B cell (primary cell): ENCODE results near the gene DENND4C. TPM values are rescaled to one million over a fixed set of nuclear protein-coding genes. Genes with fewer than 3 reads are reported as not detected.

Experiments
- ATAC-seq: fragments of 200-7000 bp; cut with Tn5 transposase; one replicate; pipeline ENCODE4 v1.10.0; 2021; ENCODE audit warnings: low read depth, mild to moderate bottlenecking, moderate number of reproducible peaks, moderate library complexity
- CTCF ChIA-PET: fragments of 350-600 bp; sonication (Branson Sonifier 250); formaldehyde crosslinking; loops from one replicate; lab custom pipeline; 2021; ENCODE audit warnings: antibody characterized with exemption, inconsistent platforms; lab: Charles Lee
- POLR2A ChIA-PET: fragments of 350-600 bp; sonication (Branson Sonifier 250); formaldehyde crosslinking; loops from one replicate; lab custom pipeline; 2021; ENCODE audit warnings: antibody characterized with exemption; lab: Charles Lee
- DNase-seq: peaks from one replicate; pipeline ENCODE4 v3.0.0; 2013
- H2AFZ ChIP-seq: 2 replicates; pipeline ENCODE4 v1.6.1; 2012; ENCODE audit warnings: mild to moderate bottlenecking, low read depth, low read length; ENCODE audit not compliant: insufficient read depth, poor library complexity, severe bottlenecking
- H3K27ac ChIP-seq, 2 donors: 1 replicate in 1 of 2; 2 replicates in 1 of 2; pipeline ENCODE4 v1.5.1; 2012 to 2013; ENCODE audit warnings: low read length in 2 of 2, mild to moderate bottlenecking in 2 of 2, moderate library complexity in 1 of 2
- H3K27me3 ChIP-seq, 4 experiments: fragments of 200-600 bp in 1 of 4; sonication (generic) in 1 of 4; replicated peaks in 1 of 4; 1 replicate in 2 of 4; 2 replicates in 2 of 4; pipeline versions ENCODE4 v1.6.1 to v1.7.0; 2013 to 2016; ENCODE audit warnings: low read length in 3 of 4, mild to moderate bottlenecking in 2 of 4, mixed read lengths in 1 of 4, moderate library complexity in 1 of 4; ENCODE audit not compliant: insufficient read depth in 4 of 4, control insufficient read depth in 3 of 4; ENCODE audit errors: control extremely low read depth in 1 of 4
- H3K36me3 ChIP-seq, 2 experiments: replicated peaks in 1 of 2; 1 replicate in 1 of 2; 2 replicates in 1 of 2; pipeline versions ENCODE4 v1.6.1 to v1.7.1; 2013; ENCODE audit warnings: low read length in 1 of 2; ENCODE audit not compliant: insufficient read depth in 2 of 2, control insufficient read depth in 1 of 2; ENCODE audit errors: control extremely low read depth in 1 of 2, extremely low read depth in 1 of 2
- H3K4me1 ChIP-seq, 2 donors: fragments of 200-600 bp in 1 of 2; sonication (generic) in 1 of 2; 1 replicate in 1 of 2; 2 replicates in 1 of 2; pipeline versions ENCODE4 v1.5.1 to v1.6.1; 2013 to 2017; ENCODE audit warnings: low read length in 2 of 2; ENCODE audit not compliant: control insufficient read depth in 2 of 2, insufficient read depth in 2 of 2
- H3K4me2 ChIP-seq: replicated peaks from 2 replicates; pipeline ENCODE3; 2012; ENCODE audit warnings: mild to moderate bottlenecking, low read depth, low read length; ENCODE audit not compliant: poor library complexity, severe bottlenecking
- H3K4me3 ChIP-seq, 5 experiments: fragments of 200-600 bp in 1 of 5; sonication (generic) in 1 of 5; 1 replicate in 3 of 5; 2 replicates in 2 of 5; pipeline versions ENCODE4 v1.5.1 to v1.7.0; 2011 to 2016; ENCODE audit warnings: low read length in 4 of 5, mild to moderate bottlenecking in 4 of 5, low read depth in 2 of 5, control low read depth in 1 of 5, moderate library complexity in 1 of 5; ENCODE audit not compliant: insufficient read depth in 1 of 5; ENCODE audit errors: control extremely low read depth in 1 of 5, extremely low read depth in 1 of 5
- H3K79me2 ChIP-seq: fragments of 200-600 bp; sonication (generic); one replicate; pipeline ENCODE4 v1.6.0; 2016; ENCODE audit warnings: low read length; ENCODE audit not compliant: control insufficient read depth, insufficient read depth
- H3K9ac ChIP-seq: fragments of 200-600 bp; sonication (generic); 2 replicates; pipeline ENCODE4 v1.6.1; 2017; ENCODE audit warnings: mild to moderate bottlenecking, low read length, moderate library complexity
- H3K9me3 ChIP-seq, 3 donors: one replicate each; pipeline versions ENCODE4 v1.6.1 to v1.7.1; 2013; ENCODE audit warnings: low read length in 2 of 3; ENCODE audit not compliant: control insufficient read depth in 2 of 3, insufficient read depth in 1 of 3; ENCODE audit errors: control extremely low read depth in 1 of 3
- H4K20me1 ChIP-seq: 2 replicates; pipeline ENCODE4 v1.6.0; 2012; ENCODE audit warnings: mild to moderate bottlenecking, low read length; ENCODE audit not compliant: insufficient read depth, control insufficient read depth, poor library complexity, severe bottlenecking
- H3K27ac Mint-ChIP-seq: one replicate; pipeline ENCODE4 v1.8.0; 2021; ENCODE audit warnings: mixed read lengths
- H3K27me3 Mint-ChIP-seq: one replicate; pipeline ENCODE4 v1.8.0; 2021; ENCODE audit warnings: mixed read lengths
- H3K4me1 Mint-ChIP-seq: one replicate; pipeline ENCODE4 v1.8.0; 2021; ENCODE audit warnings: mixed read lengths
- H3K4me3 Mint-ChIP-seq: one replicate; pipeline ENCODE4 v1.8.0; 2021; ENCODE audit warnings: mixed read lengths
- H3K9me3 Mint-ChIP-seq: one replicate; pipeline ENCODE4 v1.8.0; 2022; ENCODE audit warnings: mixed read lengths; ENCODE audit not compliant: insufficient read depth
- EZH2 ChIP-seq: IDR thresholded peaks from 2 replicates; pipeline ENCODE4 v1.6.1; 2012; ENCODE audit warnings: borderline replicate concordance, low read depth, mild to moderate bottlenecking, moderate library complexity, low read length; ENCODE audit not compliant: insufficient read depth, poor library complexity, severe bottlenecking
- WGBS: methylation state at CpG from one replicate; pipeline ENCODE4 v1.1.5; 2013; ENCODE audit warnings: missing lambda C conversion rate; ENCODE audit not compliant: insufficient coverage; 5-methylcytosine and 5-hydroxymethylcytosine counted together
- intact Hi-C: fragments of 100-400 bp; cut with micrococcal nuclease; formaldehyde crosslinking; loops from one replicate; pipeline ENCODE4 v1.10.0; 2022
- polyA plus RNA-seq: library from polyadenylated mRNA; depleted of rRNA; stranded (reverse); fragments of >200 nt; gene quantifications from 2 replicates; pipeline ENCODE4 v1.2.3, GENCODE V29; 2012
- total RNA-seq, 2 donors: library from RNA; stranded (reverse); fragments of 120-200 nt in 1 of 2; gene quantifications; 1 replicate in 1 of 2; 2 replicates in 1 of 2; pipeline versions ENCODE4 v1.2.3 to v1.2.4, GENCODE V29; 2013 to 2022
- TF ChIP-seq, protein P1 (sequence below): fragments of 200-600 bp; IDR thresholded peaks from one replicate; pipeline ENCODE4 v1.8.0; 2022; ENCODE audit warnings: antibody characterized with exemption, mild to moderate bottlenecking

DENND4C gene
- total and polyA plus RNA-seq, 2 donors (not counting 1 experiment from before 2014, with no cell fraction given), result 9.9 to 52.4 TPM

DNA sequence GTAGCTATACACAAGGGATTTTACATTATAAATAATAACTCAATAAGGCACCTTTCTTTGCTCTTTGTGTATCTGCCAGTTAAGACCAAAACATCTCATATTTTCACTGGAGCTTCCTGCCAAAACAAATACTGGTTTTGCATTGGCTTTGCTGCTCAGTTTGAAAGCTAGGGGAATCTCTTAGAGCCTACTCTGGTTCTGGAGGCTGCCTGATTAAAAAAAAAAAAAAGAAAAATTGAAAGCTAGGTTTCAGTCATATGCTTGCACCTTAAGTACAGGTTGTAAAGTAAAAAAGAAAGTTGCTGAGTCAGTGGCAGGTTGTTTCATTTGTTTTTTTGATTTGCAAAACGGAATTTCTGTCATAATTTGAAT is 2.3 kb downstream of the DENND4C start:
- H3K4me1 ChIP-seq, result peaks cover 23 to 27% of the 10 kb centered on the region in 2 donors

DNA sequence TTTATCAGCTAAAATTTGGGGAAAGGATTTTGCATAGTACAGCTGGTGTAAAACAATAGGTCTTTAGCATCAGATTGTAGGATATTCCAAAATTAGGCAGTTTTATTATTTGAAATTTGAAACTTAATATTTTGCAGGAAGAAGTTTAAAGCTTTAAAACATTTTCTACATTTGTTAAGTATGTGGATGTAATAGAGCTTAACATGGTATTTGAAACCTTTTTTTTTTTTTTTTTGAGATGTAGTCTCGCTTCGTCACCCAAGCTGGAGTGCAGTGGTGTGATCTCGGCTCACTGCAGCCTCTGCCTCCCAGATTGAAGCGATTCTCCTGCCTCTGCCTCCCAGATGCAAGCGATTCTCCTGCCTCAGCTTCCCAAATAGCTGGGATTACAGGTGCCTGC is 2.9 kb downstream of the DENND4C start:
- no peak for ATAC-seq
- ChIA-PET CTCF (interaction anchor here (0.8 to 1.6 kb wide), 5 partner anchors 10 to 221 kb away, joined by 3 to 6 read pairs (median 3); no protein-coding TSS in a partner anchor), POLR2A (interaction anchor here (0.7 kb wide), 1 partner anchor 11 kb away, joined by 5 read pairs; no protein-coding TSS in a partner anchor)
- peak overlapping the region; percentile 92 for H3K4me2 ChIP-seq
- no peak overlapping the region for H2AFZ ChIP-seq
- peaks cover 21% of the 10 kb centered on the region for H3K4me1 Mint-ChIP-seq
- no peaks in the 10 kb centered on the region for H3K27me3 ChIP-seq
- H3K9me3 Mint-ChIP-seq, result no peaks in the 10 kb centered on the region
- H4K20me1 ChIP-seq, result peaks cover 48% of the 10 kb centered on the region
- peaks cover 23 to 27% of the 10 kb centered on the region in 2 donors for H3K4me1 ChIP-seq
- no peak overlapping the region for H3K27ac Mint-ChIP-seq
- no peaks in the 10 kb centered on the region for H3K36me3 ChIP-seq
- peaks cover 58% of the 10 kb centered on the region for H3K79me2 ChIP-seq
- no peaks in the 10 kb centered on the region for H3K27me3 Mint-ChIP-seq
- no peak overlapping the region for H3K4me3 ChIP-seq
- no peak overlapping the region for H3K27ac ChIP-seq
- WGBS, result 57% methylated on average over 5 of the region's 5 CpGs
- TF ChIP-seq, protein P1, sequence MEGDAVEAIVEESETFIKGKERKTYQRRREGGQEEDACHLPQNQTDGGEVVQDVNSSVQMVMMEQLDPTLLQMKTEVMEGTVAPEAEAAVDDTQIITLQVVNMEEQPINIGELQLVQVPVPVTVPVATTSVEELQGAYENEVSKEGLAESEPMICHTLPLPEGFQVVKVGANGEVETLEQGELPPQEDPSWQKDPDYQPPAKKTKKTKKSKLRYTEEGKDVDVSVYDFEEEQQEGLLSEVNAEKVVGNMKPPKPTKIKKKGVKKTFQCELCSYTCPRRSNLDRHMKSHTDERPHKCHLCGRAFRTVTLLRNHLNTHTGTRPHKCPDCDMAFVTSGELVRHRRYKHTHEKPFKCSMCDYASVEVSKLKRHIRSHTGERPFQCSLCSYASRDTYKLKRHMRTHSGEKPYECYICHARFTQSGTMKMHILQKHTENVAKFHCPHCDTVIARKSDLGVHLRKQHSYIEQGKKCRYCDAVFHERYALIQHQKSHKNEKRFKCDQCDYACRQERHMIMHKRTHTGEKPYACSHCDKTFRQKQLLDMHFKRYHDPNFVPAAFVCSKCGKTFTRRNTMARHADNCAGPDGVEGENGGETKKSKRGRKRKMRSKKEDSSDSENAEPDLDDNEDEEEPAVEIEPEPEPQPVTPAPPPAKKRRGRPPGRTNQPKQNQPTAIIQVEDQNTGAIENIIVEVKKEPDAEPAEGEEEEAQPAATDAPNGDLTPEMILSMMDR, result no peak
- TF ChIP-seq EZH2, result no peak
- DNase-seq, result no peak
- H3K9ac ChIP-seq, result no peak overlapping the region
- H3K4me3 Mint-ChIP-seq, result no peak overlapping the region
- no peaks in the 10 kb centered on the region for H3K9me3 ChIP-seq
- intact Hi-C loops, result loop anchor here (2.0 kb wide), 2 partner anchors 49 to 107 kb away; partner anchors contain the start of gene PLIN2

More for the DNA sequence above, 2.3 kb downstream of the DENND4C start:
- Histone ChIP-seq H3K4me2 (peak overlapping the region; percentile 92), H3K4me3 (no peak overlapping the region), H3K36me3 (no peaks in the 10 kb centered on the region), H2AFZ (no peak overlapping the region), H3K27ac (no peak overlapping the region), H3K9ac (no peak overlapping the region), H4K20me1 (peaks cover 48% of the 10 kb centered on the region), H3K9me3 (no peaks in the 10 kb centered on the region), H3K79me2 (peaks cover 56% of the 10 kb centered on the region), H3K27me3 (no peaks in the 10 kb centered on the region)
- H3K9me3 Mint-ChIP-seq, result no peaks in the 10 kb centered on the region
- ChIA-PET CTCF (interaction anchor here (0.6 to 1.7 kb wide), 7 partner anchors 11 to 232 kb away, joined by 3 to 9 read pairs (median 3); no protein-coding TSS in a partner anchor), POLR2A (interaction anchor here (0.7 kb wide), 1 partner anchor 11 kb away, joined by 5 read pairs; no protein-coding TSS in a partner anchor)
- WGBS, result 17% methylated on average over 1 of the region's 1 CpG
- no peak overlapping the region for H3K4me3 Mint-ChIP-seq
- H3K27me3 Mint-ChIP-seq, result no peaks in the 10 kb centered on the region
- ATAC-seq (no peak), DNase-seq (peak; percentile 12)
- peaks cover 21% of the 10 kb centered on the region for H3K4me1 Mint-ChIP-seq
- intact Hi-C loops, result loop anchor here (1.0 to 2.0 kb wide), 3 partner anchors 48 to 184 kb away; partner anchors contain the start of genes PLIN2 and RRAGA
- H3K27ac Mint-ChIP-seq, result no peak overlapping the region
- TF ChIP-seq EZH2, result no peak
- TF ChIP-seq, protein P1, result no peak
